ENCODE results near the gene FOXN3. TPM values are rescaled to one million over a fixed set of nuclear protein-coding genes. Genes with fewer than 3 reads are reported as not detected.

The FOXN3 gene
- total and polyA plus RNA-seq, 2 experiments from 2014 or later, result 98.9 to 167 TPM

GRCh38 chr14:89206389-89207031 is 210.5 kb downstream of the FOXN3 start (continued):
- TF ChIP-seq ETS1 (IDR thresholded peaks at IDR 0.05) (no peak), ZNF331 (CRISPR knock-in tag; IDR thresholded peaks at IDR 0.05; ENCODE audit: low read depth) (no peak), JUNB (IDR thresholded peaks at IDR 0.05; ENCODE audit: unreplicated experiment) (no peak), EZH2 (IDR thresholded peaks at IDR 0.05; ENCODE audit: low read depth, unreplicated experiment) (no peak), CTCF (conservative IDR thresholded peaks at IDR 0.05; ENCODE audit: low read depth in 2 of 2) (no peak)

- H3K9me2 ChIP-seq (ENCODE audit: insufficient read depth), result no peaks in the 10 kb centered on the region
- DNase-seq (ENCODE audit: low spot score), result no peak
- H4K20me1 ChIP-seq (replicated peaks; ENCODE audit: insufficient read depth), result peaks cover 54% of the 10 kb centered on the region
- peaks cover 10% of the 10 kb centered on the region; the same call in 2 of the 3 replicates for H3K36me3 Mint-ChIP-seq (ENCODE audit: low read depth)
- peaks cover 93% of the 10 kb centered on the region for H3K79me2 ChIP-seq (replicated peaks; ENCODE audit: insufficient read depth)
- H3K4me2 ChIP-seq, result no peak overlapping the region
- no peaks in the 10 kb centered on the region for H3K36me3 ChIP-seq (ENCODE audit: insufficient read depth)
- no peak overlapping the region for H2AFZ ChIP-seq
- no peak for ATAC-seq
- no peaks in the 10 kb centered on the region for H3F3A ChIP-seq (replicated peaks; ENCODE audit: low read depth)
- peaks cover 6% of the 10 kb centered on the region for H3K27me3 Mint-ChIP-seq (ENCODE audit: insufficient read depth, low read depth, poor library complexity)
- no peaks in the 10 kb centered on the region for H3K27me3 ChIP-seq (ENCODE audit: insufficient read depth)
- no peaks in the 10 kb centered on the region for H3K9me3 Mint-ChIP-seq
- 0 out of 2 replicates have a peak overlapping the region, but pooled peaks have one; percentile 27 for H3K27ac Mint-ChIP-seq
- H3K4me1 ChIP-seq (ENCODE audit: insufficient read depth), result peaks cover 52% of the 10 kb centered on the region
- no peak overlapping the region for H3K4me3 Mint-ChIP-seq
- no peak overlapping the region for H3K27ac ChIP-seq (ENCODE audit: low read depth)
- peaks cover 88% of the 10 kb centered on the region for H3K4me1 Mint-ChIP-seq
- H3K4me3 ChIP-seq, result no peak overlapping the region
- TF ChIP-seq STAT1 (IDR thresholded peaks at IDR 0.05; ENCODE audit: unreplicated experiment), result no peak
- no peak for TF ChIP-seq ZNF114 (CRISPR knock-in tag; IDR thresholded peaks at IDR 0.05)
- TF ChIP-seq ZNF462 (CRISPR knock-in tag; IDR thresholded peaks at IDR 0.05), result no peak
- no peak for TF ChIP-seq ETS1 (IDR thresholded peaks at IDR 0.05)
- no peak for TF ChIP-seq NANOG (IDR thresholded peaks at IDR 0.05; ENCODE audit: borderline replicate concordance)
- no peak for TF ChIP-seq ZNF331 (CRISPR knock-in tag; IDR thresholded peaks at IDR 0.05; ENCODE audit: low read depth)
- TF ChIP-seq CREB1 (CRISPR knock-in tag; IDR thresholded peaks at IDR 0.05; ENCODE audit: low read depth), result no peak
These were observed 211.8 kb downstream of the FOXN3 start for GRCh38 chr14:89205137-89205740.

All from GM23338 (cell line).